HEK293 (cell line): Measurements from ENCODE around the gene ARMC10.

Experiments used
- GFI1B ChIP-seq: fragments of 450-650 bp; formaldehyde crosslinking; IDR thresholded peaks from 2 replicates; pipeline ENCODE4 v1.5.1; 2016; ENCODE audit warnings: missing biosample characterization, missing genetic modification characterization
- ZBTB7A ChIP-seq: fragments of 450-650 bp; formaldehyde crosslinking; IDR thresholded peaks from 2 replicates; pipeline ENCODE4 v1.5.1; 2016; ENCODE audit warnings: low read depth, missing biosample characterization, missing genetic modification characterization
- ZNF530 ChIP-seq: fragments of 450-650 bp; formaldehyde crosslinking; IDR thresholded peaks from 2 replicates; pipeline ENCODE4 v1.5.1; 2016; ENCODE audit warnings: low read depth, missing biosample characterization, missing genetic modification characterization
- TF ChIP-seq, protein P1 (sequence below): fragments of 450-650 bp; formaldehyde crosslinking; IDR thresholded peaks from 2 replicates; pipeline ENCODE4 v1.5.1; 2016; ENCODE audit warnings: missing biosample characterization, missing genetic modification characterization
- TF ChIP-seq, protein P2 (sequence below): fragments of 450-650 bp; formaldehyde crosslinking; IDR thresholded peaks from 2 replicates; pipeline ENCODE4 v1.5.1; 2016; ENCODE audit warnings: missing biosample characterization, missing genetic modification characterization, low read depth

DNA sequence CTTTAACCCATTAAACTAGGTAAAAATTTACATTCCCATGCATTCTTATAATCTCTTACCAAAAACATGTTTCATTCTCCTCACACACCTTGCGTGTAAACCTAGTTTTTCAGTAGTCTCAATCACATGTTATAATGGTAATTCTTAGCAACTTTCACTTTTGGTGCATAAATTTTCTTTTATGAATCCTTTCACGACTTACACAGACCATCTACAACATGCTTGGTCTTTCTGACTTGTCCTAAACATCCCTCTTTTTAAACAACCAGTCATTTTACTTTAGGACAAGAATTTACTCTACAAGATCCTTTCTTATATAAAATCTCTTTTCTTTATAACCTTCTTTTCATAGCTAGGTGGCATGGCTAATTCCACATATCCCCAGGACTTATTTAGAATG lies 26.1 kb upstream of the ARMC10 start:
- TF ChIP-seq, protein P1, sequence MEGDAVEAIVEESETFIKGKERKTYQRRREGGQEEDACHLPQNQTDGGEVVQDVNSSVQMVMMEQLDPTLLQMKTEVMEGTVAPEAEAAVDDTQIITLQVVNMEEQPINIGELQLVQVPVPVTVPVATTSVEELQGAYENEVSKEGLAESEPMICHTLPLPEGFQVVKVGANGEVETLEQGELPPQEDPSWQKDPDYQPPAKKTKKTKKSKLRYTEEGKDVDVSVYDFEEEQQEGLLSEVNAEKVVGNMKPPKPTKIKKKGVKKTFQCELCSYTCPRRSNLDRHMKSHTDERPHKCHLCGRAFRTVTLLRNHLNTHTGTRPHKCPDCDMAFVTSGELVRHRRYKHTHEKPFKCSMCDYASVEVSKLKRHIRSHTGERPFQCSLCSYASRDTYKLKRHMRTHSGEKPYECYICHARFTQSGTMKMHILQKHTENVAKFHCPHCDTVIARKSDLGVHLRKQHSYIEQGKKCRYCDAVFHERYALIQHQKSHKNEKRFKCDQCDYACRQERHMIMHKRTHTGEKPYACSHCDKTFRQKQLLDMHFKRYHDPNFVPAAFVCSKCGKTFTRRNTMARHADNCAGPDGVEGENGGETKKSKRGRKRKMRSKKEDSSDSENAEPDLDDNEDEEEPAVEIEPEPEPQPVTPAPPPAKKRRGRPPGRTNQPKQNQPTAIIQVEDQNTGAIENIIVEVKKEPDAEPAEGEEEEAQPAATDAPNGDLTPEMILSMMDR (tag by site-specific recombination): no peak
- TF ChIP-seq GFI1B (tag by site-specific recombination): no peak
- TF ChIP-seq, protein P2, sequence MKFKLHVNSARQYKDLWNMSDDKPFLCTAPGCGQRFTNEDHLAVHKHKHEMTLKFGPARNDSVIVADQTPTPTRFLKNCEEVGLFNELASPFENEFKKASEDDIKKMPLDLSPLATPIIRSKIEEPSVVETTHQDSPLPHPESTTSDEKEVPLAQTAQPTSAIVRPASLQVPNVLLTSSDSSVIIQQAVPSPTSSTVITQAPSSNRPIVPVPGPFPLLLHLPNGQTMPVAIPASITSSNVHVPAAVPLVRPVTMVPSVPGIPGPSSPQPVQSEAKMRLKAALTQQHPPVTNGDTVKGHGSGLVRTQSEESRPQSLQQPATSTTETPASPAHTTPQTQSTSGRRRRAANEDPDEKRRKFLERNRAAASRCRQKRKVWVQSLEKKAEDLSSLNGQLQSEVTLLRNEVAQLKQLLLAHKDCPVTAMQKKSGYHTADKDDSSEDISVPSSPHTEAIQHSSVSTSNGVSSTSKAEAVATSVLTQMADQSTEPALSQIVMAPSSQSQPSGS: no peak
- TF ChIP-seq ZBTB7A (tag by site-specific recombination): no peak
- TF ChIP-seq ZNF530: no peak
